Dermis blood vessel endothelial cell (primary cell): ENCODE data around the gene SALL4. TPM values are rescaled to one million over a fixed set of nuclear protein-coding genes. Genes with fewer than 3 reads are reported as not detected.

Experiments used
- DNase-seq: peaks from one replicate; pipeline ENCODE4 v3.0.0; 2010
- total RNA-seq: library from RNA; depleted of rRNA; stranded (reverse); fragments of >200 nt; gene quantifications from 2 replicates; pipeline ENCODE4 v1.2.3, GENCODE V29; 2014

The SALL4 gene
- total RNA-seq, 1 donor from 2014 or later: under 0.01 TPM

DNA sequence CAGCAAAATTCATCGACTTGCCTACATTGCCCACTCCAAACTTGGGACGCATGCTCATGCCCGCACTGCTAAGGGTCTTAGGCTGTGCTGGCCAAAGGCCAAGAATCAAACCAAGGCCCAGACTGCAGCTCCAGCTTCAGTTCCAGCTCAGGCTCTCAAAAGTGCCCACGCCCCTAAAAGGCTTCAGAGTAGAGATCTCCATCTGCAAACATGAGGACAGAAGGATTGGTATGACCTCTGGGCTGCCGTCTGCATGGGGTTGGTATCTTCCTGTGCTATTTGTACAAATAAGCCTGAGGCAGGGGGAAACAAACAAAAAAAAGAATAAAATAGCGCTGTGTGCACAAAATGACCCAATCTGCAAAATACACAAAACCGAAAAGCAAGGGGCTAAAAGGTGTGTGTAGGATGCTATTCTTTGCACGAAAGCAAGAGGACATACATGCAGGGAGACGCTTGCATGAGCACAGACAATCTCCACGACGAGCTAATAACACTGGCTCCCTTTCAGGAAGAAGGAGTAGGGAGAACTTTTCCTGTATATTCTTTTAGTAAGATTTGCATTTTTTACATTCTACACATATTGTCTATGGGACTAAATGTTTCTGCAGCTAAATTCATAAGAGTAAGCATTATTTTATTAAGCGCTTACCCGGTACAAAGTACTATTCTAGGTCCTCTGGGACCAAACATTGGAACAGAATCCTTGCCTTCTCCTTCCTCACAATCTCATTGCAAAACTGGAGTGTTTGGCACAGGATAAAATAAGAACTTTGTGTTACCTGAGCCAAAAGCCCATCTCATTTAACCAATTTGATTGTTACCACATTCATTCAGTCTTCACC is 67.2 kb downstream of the SALL4 start:
- no peak for DNase-seq

DNA sequence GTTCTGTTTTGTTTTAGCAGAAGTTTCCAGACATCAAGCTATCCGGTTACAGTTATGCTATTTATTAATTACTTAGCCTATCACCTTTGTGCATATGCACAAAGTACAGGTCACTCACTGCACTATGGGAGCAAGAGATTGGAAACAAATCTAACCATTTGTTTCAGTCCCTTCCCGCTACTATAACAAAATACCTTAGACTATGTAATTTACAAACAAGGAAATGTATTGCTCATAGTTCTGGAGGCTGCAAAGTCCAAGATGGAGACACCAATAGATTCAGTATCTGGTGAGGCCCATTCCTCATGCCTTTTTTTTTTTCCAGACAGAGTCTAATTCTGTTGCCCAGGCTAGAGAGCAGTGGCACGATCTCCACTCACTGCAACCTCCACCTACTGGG is 69.3 kb downstream of the SALL4 start:
- DNase-seq: no peak

Other genes with a start within 250 kb of the SALL4 start
- 39.7 and 53.3 TPM in 2 replicates for gene ATP9A, start 34.1 kb downstream of the SALL4 start, total RNA-seq